ENCODE data around the gene CRISP1.

The CRISP1 gene, protein sequence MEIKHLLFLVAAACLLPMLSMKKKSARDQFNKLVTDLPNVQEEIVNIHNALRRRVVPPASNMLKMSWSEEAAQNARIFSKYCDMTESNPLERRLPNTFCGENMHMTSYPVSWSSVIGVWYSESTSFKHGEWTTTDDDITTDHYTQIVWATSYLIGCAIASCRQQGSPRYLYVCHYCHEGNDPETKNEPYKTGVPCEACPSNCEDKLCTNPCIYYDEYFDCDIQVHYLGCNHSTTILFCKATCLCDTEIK

DNA sequence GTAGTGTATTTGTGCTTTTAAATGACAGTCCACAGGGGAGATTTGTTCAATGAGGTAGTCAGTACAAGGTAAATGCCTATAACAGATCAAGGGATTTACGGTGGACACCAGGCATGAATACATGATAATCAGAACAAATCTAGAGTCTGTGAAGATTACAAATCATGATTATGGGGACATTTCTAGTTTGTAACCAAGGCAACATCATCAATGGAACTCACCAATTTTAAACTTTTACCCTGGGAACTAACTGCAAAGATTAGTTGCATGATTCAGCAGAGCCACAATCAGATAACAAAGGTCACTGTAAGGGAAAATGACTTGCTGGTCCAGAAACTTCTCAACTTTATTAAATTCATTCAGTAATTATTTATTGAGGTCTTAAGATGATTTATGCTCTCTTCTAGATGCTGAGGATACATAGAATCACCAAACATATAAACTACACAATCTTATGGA lies at the start of gene CRISP1:
CRISP1 (minus strand) TSS at position 51 of the 459 bp plus-strand sequence. CDS start 9,135 bp downstream, outside the sequence.
- H3K4me3 ChIP-seq (ENCODE audit: low read length) = no peak within 1 kb of the TSS
- TF ChIP-seq CTCF (IDR thresholded peaks at IDR 0.05; ENCODE audit: insufficient read depth, low read depth, low read length, missing control alignments) = no peak
- DNase-seq (ENCODE audit: low read depth) = no peak

- no peak overlapping the region for H3K4me3 ChIP-seq (ENCODE audit: low read length)
- peak; percentile 59 for TF ChIP-seq CTCF (IDR thresholded peaks at IDR 0.05; ENCODE audit: insufficient read depth, low read depth, low read length, missing control alignments)
- peak; percentile 78 for DNase-seq (ENCODE audit: low read depth)
Observed at GRCh38 chr6:49915035-49915434, 48.7 kb upstream of the CRISP1 start.

- peak; percentile 42 for DNase-seq (ENCODE audit: low read depth)
- no peak for TF ChIP-seq CTCF (IDR thresholded peaks at IDR 0.05; ENCODE audit: insufficient read depth, low read depth, low read length, missing control alignments)
- no peak overlapping the region for H3K4me3 ChIP-seq (ENCODE audit: low read length)
Observed at GRCh38 chr6:49913636-49914375, 47.5 kb upstream of the CRISP1 start.

DNA sequence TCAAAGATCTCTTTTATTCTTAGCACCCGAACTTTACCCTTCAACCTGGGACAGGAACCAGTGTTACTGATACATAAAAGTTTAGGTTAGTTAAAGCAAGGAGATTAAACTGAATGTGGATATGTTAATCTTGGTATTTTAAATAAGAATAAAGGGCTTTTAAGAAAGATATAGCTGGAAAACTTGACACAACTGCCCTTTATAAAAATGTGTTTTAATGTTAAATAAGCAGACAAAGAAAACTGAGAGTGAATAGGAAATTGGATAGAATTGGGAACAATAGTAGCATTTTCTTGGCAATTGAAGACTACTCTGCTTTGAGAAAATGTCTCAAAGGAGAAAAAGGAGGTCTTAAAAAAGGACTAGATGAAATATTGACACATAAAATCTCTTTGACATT lies 45.9 kb upstream of the CRISP1 start:
- no peak for TF ChIP-seq CTCF (IDR thresholded peaks at IDR 0.05; ENCODE audit: insufficient read depth, low read depth, low read length, missing control alignments)
- no peak for DNase-seq (ENCODE audit: low read depth)
- H3K4me3 ChIP-seq (ENCODE audit: low read length) = no peak overlapping the region

GRCh38 chr6:49911252-49911651 lies 44.9 kb upstream of the CRISP1 start:
- DNase-seq (ENCODE audit: low read depth) = no peak
- no peak for TF ChIP-seq CTCF (IDR thresholded peaks at IDR 0.05; ENCODE audit: insufficient read depth, low read depth, low read length, missing control alignments)
- H3K4me3 ChIP-seq (ENCODE audit: low read length) = no peak overlapping the region

- TF ChIP-seq CTCF (IDR thresholded peaks at IDR 0.05; ENCODE audit: insufficient read depth, low read depth, low read length, missing control alignments) = no peak
- no peak for DNase-seq (ENCODE audit: low read depth)
- no peak overlapping the region for H3K4me3 ChIP-seq (ENCODE audit: low read length)
Observed at GRCh38 chr6:49909563-49909962, 43.2 kb upstream of the CRISP1 start.
